GM18520 (cell line): ENCODE measurements around the gene GAS2L1.

ENCODE experiments used
- ATAC-seq: cut with Tn5 transposase; IDR thresholded peaks from one replicate; pipeline ENCODE4 v1.9.1; 2021; ENCODE audit not compliant: unreplicated experiment

GAS2L1 gene

DNA sequence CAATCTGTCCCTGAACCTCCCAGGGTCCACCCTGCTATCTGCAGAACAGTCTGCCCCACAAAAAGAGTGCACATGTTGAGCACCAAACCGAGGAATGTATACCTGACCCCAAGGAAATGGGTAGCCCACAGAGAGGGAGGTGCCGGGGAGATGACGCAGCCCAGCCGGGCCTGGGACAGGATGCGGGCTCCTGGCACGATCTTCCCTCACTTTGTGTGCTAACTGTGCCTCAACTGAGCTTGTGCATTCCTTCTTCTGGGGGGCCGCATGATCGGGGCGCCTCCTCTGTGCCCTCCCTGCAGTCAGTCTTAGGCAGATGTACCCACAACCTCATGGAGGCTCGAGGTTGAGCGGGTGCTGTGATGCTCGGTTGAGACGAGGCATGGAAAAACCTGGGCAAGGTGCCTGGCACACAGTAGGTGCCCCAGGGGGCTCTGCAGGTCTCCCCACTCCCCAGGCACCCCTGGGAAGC lies 2.4 kb downstream of the GAS2L1 start:
- ATAC-seq, result no peak

GRCh38 chr22:29309332-29310064 lies 3.0 kb downstream of the GAS2L1 start:
- no peak for ATAC-seq

- no peak for ATAC-seq
Measured at GRCh38 chr22:29310065-29310862, 3.8 kb downstream of the GAS2L1 start.

- no peak for ATAC-seq
Measured at GRCh38 chr22:29310863-29311339, 4.5 kb downstream of the GAS2L1 start.

- ATAC-seq, result no peak
Measured at GRCh38 chr22:29311464-29312217, 5.2 kb downstream of the GAS2L1 start.

DNA sequence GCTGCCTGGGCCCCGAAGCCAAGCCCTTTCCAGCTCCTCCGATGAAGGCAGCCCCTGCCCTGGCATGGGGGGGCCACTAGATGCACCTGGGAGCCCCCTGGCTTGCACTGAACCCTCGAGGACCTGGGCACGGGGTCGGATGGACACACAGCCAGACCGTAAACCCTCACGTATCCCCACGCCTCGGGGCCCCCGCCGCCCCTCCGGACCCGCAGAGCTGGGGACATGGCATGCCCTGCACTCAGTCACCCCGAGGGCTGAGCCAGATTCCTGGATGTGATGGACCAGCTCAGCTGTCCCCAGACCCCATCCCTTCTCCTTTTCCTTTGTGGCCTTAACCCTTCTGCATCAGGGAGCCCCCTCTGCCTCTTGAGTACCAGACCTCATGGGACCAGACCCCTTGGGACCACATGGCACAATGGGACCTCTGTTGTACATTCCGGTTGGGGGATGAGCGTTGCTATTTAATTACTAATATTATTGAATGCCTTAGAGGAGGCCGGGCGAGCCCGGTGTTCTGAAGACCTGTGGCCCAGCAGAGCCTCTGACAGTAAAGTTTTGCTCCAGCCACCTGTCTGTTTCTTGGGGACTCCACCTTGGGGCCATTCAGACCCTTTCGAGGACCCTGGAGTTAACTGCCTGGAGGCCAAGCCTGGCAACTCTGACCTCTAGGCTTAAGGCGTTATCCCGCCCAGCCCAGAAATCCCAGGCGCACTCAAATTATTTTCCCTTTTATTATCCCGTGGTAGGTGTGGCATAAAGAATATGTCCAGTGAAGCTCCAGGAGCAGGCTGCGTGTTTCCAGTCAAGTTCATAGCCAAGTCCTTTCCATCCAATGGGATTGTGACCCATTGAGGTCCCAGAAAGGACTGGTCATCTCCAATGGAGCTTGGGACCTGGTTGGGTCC lies 6.0 kb downstream of the GAS2L1 start:
- ATAC-seq, result no peak

DNA sequence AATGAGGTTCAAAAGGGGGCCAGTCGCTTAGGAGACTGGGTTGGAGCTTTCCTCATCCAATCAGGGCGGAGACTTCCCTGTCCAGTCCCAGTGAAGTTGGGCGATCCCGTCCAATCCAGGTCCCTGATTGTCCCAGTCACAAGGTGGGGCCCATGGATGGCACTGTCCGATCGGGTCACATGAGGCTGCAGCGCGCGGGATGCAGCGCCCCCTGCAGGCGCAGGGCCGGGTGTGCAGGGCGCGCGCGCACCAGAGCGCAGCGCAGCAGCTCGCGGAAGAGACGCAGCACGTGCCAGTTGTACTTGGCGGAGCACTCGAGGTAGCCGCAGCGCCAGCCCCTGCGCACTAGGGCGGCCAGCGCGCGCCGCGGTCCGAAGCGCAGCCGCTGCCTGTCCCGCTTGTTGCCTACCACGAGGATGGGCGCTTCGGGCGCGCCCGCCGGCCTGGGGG lies 6.7 kb downstream of the GAS2L1 start:
- ATAC-seq, result no peak

DNA sequence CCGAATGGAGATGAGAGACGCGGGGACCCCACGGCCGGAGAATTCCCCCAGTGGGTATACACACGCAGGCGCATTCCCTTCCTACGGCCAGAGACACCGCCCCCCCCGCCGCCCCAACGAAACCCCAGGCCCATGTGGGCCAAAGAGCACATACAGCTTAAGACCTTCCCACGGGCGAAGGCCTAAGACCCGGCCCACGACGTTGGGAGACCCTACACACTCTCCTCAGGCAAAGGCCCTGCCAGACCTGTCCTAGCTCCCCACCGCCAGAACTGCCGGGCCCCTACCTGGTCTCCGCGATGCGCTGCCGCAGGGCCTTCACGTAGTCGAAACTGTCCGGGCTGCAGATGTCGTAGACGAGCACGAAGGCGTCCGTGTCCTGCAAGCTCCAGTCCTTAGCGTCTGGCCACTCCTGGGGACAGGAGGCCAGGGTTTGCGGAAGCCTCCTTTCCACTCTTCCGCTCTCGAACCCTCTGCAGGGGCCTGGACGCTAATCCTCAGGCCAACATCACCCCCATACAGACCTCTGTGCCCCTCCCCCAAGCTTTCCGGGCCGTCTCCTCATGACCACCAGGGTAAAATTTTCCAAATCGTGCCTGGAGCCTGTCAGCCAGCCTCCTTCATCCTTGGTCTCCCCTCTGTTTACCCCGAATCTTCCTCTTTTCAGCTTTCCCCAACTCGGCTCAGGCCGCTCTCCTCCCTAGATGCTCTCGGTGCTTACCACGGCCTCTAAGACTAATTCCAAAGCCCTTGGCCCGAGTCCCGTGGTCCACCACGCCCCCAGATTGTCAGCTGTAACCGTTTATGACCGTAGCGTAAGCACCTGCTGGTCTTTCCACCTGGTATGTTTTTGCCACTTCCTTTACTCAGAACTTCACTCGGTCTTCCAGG lies 7.4 kb downstream of the GAS2L1 start:
- ATAC-seq, result no peak

DNA sequence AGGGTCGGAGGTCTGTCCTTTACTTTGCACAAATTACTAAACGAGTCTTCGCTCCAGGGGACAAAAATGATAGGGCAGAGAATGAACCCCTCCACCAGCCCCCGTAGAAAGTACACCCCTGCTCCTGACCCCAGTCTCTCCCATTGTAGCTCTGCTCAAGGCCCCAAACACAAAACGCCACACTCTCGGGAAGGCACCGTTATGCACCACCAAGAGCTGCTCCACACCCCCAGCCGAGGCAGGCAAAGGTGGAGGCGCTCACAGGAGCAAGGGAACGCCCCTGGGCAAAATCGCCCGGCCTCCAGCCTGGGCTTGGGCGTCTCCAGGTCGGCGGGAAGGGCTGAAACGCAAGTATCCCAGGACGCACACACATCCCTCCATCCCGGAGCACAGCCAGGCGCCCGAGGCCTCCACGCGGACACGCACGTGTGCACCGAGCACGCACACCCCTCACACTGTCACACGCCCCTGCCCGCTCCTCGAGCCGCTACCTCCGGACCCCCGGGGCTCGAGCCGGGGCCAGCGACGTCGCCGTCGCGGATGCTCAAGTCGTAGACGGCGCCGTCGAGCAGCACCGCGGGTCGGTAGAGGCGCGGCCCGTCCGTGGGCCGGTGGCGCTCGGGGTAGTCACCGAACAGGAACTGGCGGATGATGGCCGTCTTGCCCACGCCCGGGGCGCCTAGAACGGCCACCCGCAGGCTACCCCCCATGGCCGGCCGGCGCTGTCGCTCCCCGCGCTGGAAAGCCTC lies 8.3 kb downstream of the GAS2L1 start:
- ATAC-seq, result no peak

- ATAC-seq, result no peak
Measured at GRCh38 chr22:29315286-29316140, 9.1 kb downstream of the GAS2L1 start, which contains the start of gene RASL10A. TSS of gene RASL10A (minus strand) at chr22:29315697. CDS start at chr22:29315246, 451 bp downstream.

GRCh38 chr22:29316141-29316828 lies 9.8 kb downstream of the GAS2L1 start:
- no peak for ATAC-seq

DNA sequence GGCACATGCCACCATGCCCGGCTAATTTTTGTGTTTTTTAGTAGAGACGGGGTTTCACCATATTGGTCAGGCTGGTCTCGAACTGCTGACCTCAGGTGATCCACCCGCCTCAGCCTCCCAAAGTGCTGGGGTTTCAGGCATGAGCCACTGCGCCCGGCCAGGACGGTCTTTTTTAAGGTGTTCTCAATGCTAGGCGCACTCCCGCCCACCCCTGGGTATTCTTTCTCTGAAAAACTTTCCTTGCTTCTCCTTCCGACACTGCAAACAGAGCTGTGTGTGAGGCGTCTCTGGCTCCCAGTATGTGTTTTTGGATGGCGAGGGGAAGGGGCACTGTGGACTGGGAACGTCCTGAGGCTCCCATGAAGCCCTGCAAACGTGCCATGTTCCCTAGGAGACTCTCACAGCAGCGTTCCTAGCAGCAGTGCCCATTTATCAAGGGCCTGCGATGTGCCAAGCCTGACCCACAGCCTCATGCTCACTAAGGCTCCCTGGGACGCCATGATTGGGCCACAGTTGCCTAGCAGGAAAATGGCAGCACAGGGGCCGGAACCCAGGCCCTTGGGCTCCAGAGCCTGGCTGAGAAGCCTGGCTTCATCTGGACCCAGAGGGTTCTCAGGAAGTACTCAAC lies 11.5 kb downstream of the GAS2L1 start:
- ATAC-seq, result no peak

- ATAC-seq, result no peak
Measured at GRCh38 chr22:29319072-29319471, 12.6 kb downstream of the GAS2L1 start.

- ATAC-seq, result no peak
Measured at GRCh38 chr22:29320546-29320945, 14.1 kb downstream of the GAS2L1 start.

DNA sequence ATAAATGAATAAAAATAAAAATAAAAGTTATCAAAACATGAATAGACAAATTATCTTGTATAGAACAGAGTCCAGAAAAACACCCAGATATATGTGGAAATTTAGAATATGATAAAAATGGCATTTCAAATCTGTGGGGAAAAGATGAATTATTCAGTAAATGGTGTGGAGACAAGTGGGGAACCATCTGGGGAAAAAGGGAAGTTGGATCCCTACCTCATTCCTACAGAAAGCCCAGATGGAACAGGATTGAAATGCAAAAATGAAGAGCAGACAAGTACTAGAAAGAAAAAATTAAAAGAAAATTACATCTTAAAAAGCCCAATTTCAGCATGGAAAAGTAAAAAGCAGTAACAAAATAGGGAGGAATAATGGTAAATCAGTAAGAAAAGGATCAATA lies 17.2 kb downstream of the GAS2L1 start:
- ATAC-seq, result no peak

DNA sequence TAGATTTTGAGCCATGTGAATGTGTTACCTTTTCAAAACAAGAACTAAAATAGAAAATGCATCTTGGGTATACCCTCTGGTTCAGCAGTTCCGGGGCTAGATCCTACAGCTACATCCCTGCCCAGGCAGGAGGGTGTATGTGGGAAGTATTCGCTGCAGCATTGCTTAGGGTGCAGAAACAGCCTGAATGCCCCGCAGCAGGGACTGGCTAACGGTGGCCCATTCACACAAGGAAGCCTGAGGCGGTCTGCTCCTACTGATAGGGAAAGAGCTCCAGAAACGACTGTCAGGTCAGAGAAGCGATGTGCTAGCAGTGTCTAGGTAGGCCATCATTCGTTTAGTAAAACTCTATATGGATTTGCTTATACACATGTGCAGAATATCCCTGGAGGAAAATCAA lies 18.9 kb downstream of the GAS2L1 start:
- no peak for ATAC-seq
